Urinary bladder (tissue), 4 donors: ENCODE measurements around the gene PNPLA7. TPM values are rescaled to one million over a fixed set of nuclear protein-coding genes. Genes with fewer than 3 reads are reported as not detected.
A peak's percentile ranks its signal among the peaks of the same experiment; 100 is the strongest.

Experiments
- DNase-seq: peaks from one replicate; pipeline ENCODE4 v3.0.0-alpha.2; 2015; ENCODE audit errors: extremely low spot score
- H3K27ac ChIP-seq: one replicate; pipeline ENCODE4 v1.5.1; 2013; ENCODE audit warnings: low read depth, mild to moderate bottlenecking, moderate library complexity
- H3K36me3 ChIP-seq: one replicate; pipeline ENCODE4 v1.6.1; 2013; ENCODE audit warnings: mild to moderate bottlenecking, moderate library complexity; ENCODE audit not compliant: insufficient read depth
- H3K4me1 ChIP-seq: one replicate; pipeline ENCODE4 v1.6.1; 2013; ENCODE audit warnings: mild to moderate bottlenecking, moderate library complexity; ENCODE audit not compliant: insufficient read depth
- H3K4me3 ChIP-seq: one replicate; pipeline ENCODE4 v1.5.1; 2013; ENCODE audit warnings: low read depth, low read length
- WGBS: extraction: QIAGEN DNeasy Blood & Tissue Kit; methylation state at CpG from one replicate; pipeline ENCODE4 v1.1.7; 2013; 5-methylcytosine and 5-hydroxymethylcytosine counted together
- polyA plus RNA-seq: library from polyadenylated mRNA; stranded (reverse); fragments of 200-250 nt; gene quantifications from one replicate; pipeline ENCODE4 v1.2.3, GENCODE V29; 2013
- total RNA-seq: library from RNA; depleted of rRNA; stranded (reverse); fragments of >200 nt; gene quantifications from one replicate; pipeline ENCODE4 v1.2.3, GENCODE V29; 2014
- donor health status: healthy with polysubstance abuse.
- donor health status: healthy.

PNPLA7 gene
- total and polyA plus RNA-seq, 2 donors = 1.1 to 6.4 TPM

- Histone ChIP-seq H3K4me1 (no peaks in the 10 kb centered on the region), H3K4me3 (no peak overlapping the region), H3K27ac (no peak overlapping the region), H3K36me3 (no peaks in the 10 kb centered on the region)
- 92% methylated on average over 25 of the region's 25 CpGs for WGBS
- DNase-seq = no peak
Observed at GRCh38 chr9:137462396-137462985, 87.7 kb downstream of the PNPLA7 start.

- Histone ChIP-seq H3K36me3 (no peaks in the 10 kb centered on the region), H3K4me3 (no peak overlapping the region), H3K27ac (no peak overlapping the region), H3K4me1 (no peaks in the 10 kb centered on the region)
- no peak for DNase-seq
- 54% methylated on average over 52 of the region's 52 CpGs for WGBS
Observed at GRCh38 chr9:137461663-137462395, 88.4 kb downstream of the PNPLA7 start.

GRCh38 chr9:137461316-137461662 is 88.9 kb downstream of the PNPLA7 start:
- Histone ChIP-seq H3K4me1 (no peaks in the 10 kb centered on the region), H3K36me3 (no peaks in the 10 kb centered on the region), H3K27ac (no peak overlapping the region), H3K4me3 (no peak overlapping the region)
- 93% methylated on average over 21 of the region's 21 CpGs for WGBS
- DNase-seq = no peak

- Histone ChIP-seq H3K27ac (no peak overlapping the region), H3K36me3 (no peaks in the 10 kb centered on the region), H3K4me3 (no peak overlapping the region), H3K4me1 (no peaks in the 10 kb centered on the region)
- no peak for DNase-seq
- WGBS = 94% methylated on average over 31 of the region's 31 CpGs
Observed at GRCh38 chr9:137460363-137461315, 89.6 kb downstream of the PNPLA7 start.

GRCh38 chr9:137459601-137460362 is 90.4 kb downstream of the PNPLA7 start:
- 51% methylated on average over 15 of the region's 15 CpGs for WGBS

GRCh38 chr9:137459152-137459600 is 91.0 kb downstream of the PNPLA7 start, which contains the start of gene NSMF:
Gene NSMF, minus strand, starts transcription at chr9:137459334. Its CDS starts 232 bp downstream, at chr9:137459102.
- no peaks in the 10 kb centered on the region for H3K4me1 ChIP-seq
- peak within 1 kb of the TSS; percentile 57 for H3K4me3 ChIP-seq
- no peaks in the 10 kb centered on the region for H3K36me3 ChIP-seq
- no peak within 1 kb of the TSS for H3K27ac ChIP-seq
- under 1% methylated on average over 62 of the region's 62 CpGs for WGBS
- DNase-seq = peak; percentile 59

More at GRCh38 chr9:137459601-137460362, 90.4 kb downstream of the PNPLA7 start:
- H3K27ac ChIP-seq = no peak overlapping the region
- H3K4me1 ChIP-seq = no peaks in the 10 kb centered on the region
- DNase-seq = no peak
- H3K4me3 ChIP-seq = peak overlapping the region; percentile 57
- no peaks in the 10 kb centered on the region for H3K36me3 ChIP-seq

GRCh38 chr9:137458194-137459151 is 91.7 kb downstream of the PNPLA7 start:
- 15% methylated on average over 88 of the region's 88 CpGs for WGBS
- no peak for DNase-seq
- no peaks in the 10 kb centered on the region for H3K36me3 ChIP-seq
- peak overlapping the region; percentile 57 for H3K4me3 ChIP-seq
- no peak overlapping the region for H3K27ac ChIP-seq
- no peaks in the 10 kb centered on the region for H3K4me1 ChIP-seq

GRCh38 chr9:137457406-137458193 is 92.6 kb downstream of the PNPLA7 start:
- Histone ChIP-seq H3K27ac (no peak overlapping the region), H3K4me1 (no peaks in the 10 kb centered on the region), H3K4me3 (no peak overlapping the region), H3K36me3 (no peaks in the 10 kb centered on the region)
- DNase-seq = no peak
- 94% methylated on average over 44 of the region's 44 CpGs for WGBS

- no peaks in the 10 kb centered on the region for H3K36me3 ChIP-seq
- no peak for DNase-seq
- H3K27ac ChIP-seq = no peak overlapping the region
- WGBS = 95% methylated on average over 10 of the region's 10 CpGs
- no peak overlapping the region for H3K4me3 ChIP-seq
- no peaks in the 10 kb centered on the region for H3K4me1 ChIP-seq
Observed at GRCh38 chr9:137456864-137457405, 93.3 kb downstream of the PNPLA7 start.

GRCh38 chr9:137456061-137456863 is 93.9 kb downstream of the PNPLA7 start:
- Histone ChIP-seq H3K4me1 (no peaks in the 10 kb centered on the region), H3K4me3 (no peak overlapping the region), H3K27ac (no peak overlapping the region), H3K36me3 (no peaks in the 10 kb centered on the region)
- 89% methylated on average over 12 of the region's 12 CpGs for WGBS
- no peak for DNase-seq
